Mucosa of stomach (tissue), 1 donor: Measurements from ENCODE around the gene NKD2.

Experiments
- H3K27me3 ChIP-seq: one replicate; pipeline ENCODE4 v1.7.0; 2013; ENCODE audit warnings: mild to moderate bottlenecking, low read length; ENCODE audit not compliant: control insufficient read depth, insufficient read depth
- H3K36me3 ChIP-seq: one replicate; pipeline ENCODE4 v1.7.0; 2013; ENCODE audit warnings: low read length; ENCODE audit not compliant: control insufficient read depth, insufficient read depth
- H3K4me1 ChIP-seq: one replicate; pipeline ENCODE4 v1.7.0; 2013; ENCODE audit warnings: mild to moderate bottlenecking, low read length; ENCODE audit not compliant: control insufficient read depth, insufficient read depth
- H3K4me3 ChIP-seq: one replicate; pipeline ENCODE4 v1.7.0; 2013; ENCODE audit warnings: low read length
- H3K9ac ChIP-seq: one replicate; pipeline ENCODE4 v1.7.0; 2013; ENCODE audit warnings: mild to moderate bottlenecking, low read length, moderate library complexity
- H3K9me3 ChIP-seq: one replicate; pipeline ENCODE4 v1.7.0; 2013; ENCODE audit warnings: mild to moderate bottlenecking, low read length, moderate library complexity; ENCODE audit not compliant: control insufficient read depth
- donor health status: Pancreatic carcinoma.

NKD2 gene

DNA sequence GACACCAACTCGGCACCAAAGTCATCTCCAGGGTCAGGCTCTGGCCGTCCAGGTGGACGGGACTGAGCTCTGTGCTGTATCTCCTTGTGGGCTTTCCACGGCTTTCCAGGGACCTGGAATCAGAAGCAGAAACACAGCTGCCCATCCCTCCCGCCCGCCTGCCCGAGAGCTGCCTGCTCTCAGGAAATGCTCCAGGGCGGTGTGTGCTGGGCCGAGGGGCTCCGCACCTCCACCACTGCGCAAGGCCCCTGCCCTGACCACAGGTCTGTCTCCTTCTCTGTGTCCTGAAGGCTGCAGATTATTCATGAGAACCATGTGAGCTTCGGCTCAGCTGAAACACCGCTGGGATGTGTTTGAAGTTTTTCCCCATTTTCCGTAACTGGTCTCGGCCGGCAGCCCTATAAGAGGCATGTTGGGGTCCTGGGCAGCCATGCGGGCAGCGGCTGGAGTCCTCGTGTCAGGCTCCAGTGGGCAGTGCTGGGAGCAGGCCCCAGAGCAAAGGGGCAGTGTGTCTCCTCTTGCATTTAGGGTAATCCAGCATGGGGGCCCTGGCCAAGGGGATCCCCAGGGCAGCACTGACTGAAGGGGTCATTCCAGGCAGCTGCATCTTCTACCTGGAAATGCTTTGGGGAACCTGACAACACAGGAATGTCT lies 22.8 kb downstream of the NKD2 start:
- H3K9me3 ChIP-seq = no peaks in the 10 kb centered on the region
- H3K4me1 ChIP-seq = no peaks in the 10 kb centered on the region
- no peak overlapping the region for H3K4me3 ChIP-seq
- H3K9ac ChIP-seq = no peak overlapping the region
- no peaks in the 10 kb centered on the region for H3K36me3 ChIP-seq
- no peaks in the 10 kb centered on the region for H3K27me3 ChIP-seq

GRCh38 chr5:1032011-1032410 lies 23.4 kb downstream of the NKD2 start:
- no peaks in the 10 kb centered on the region for H3K4me1 ChIP-seq
- H3K36me3 ChIP-seq = no peaks in the 10 kb centered on the region
- H3K9me3 ChIP-seq = no peaks in the 10 kb centered on the region
- H3K27me3 ChIP-seq = no peaks in the 10 kb centered on the region
- no peak overlapping the region for H3K9ac ChIP-seq
- no peak overlapping the region for H3K4me3 ChIP-seq

- H3K4me1 ChIP-seq = no peaks in the 10 kb centered on the region
- H3K27me3 ChIP-seq = no peaks in the 10 kb centered on the region
- no peak overlapping the region for H3K9ac ChIP-seq
- H3K4me3 ChIP-seq = no peak overlapping the region
- no peaks in the 10 kb centered on the region for H3K36me3 ChIP-seq
- H3K9me3 ChIP-seq = no peaks in the 10 kb centered on the region
Observed at GRCh38 chr5:1032551-1033027, 24.0 kb downstream of the NKD2 start.

GRCh38 chr5:1033178-1033577 lies 24.6 kb downstream of the NKD2 start:
- Histone ChIP-seq H3K4me1 (no peaks in the 10 kb centered on the region), H3K4me3 (no peak overlapping the region), H3K27me3 (no peaks in the 10 kb centered on the region), H3K9ac (no peak overlapping the region), H3K36me3 (no peaks in the 10 kb centered on the region), H3K9me3 (no peaks in the 10 kb centered on the region)

- no peak overlapping the region for H3K9ac ChIP-seq
- H3K9me3 ChIP-seq = no peaks in the 10 kb centered on the region
- no peaks in the 10 kb centered on the region for H3K36me3 ChIP-seq
- no peaks in the 10 kb centered on the region for H3K27me3 ChIP-seq
- no peak overlapping the region for H3K4me3 ChIP-seq
- H3K4me1 ChIP-seq = no peaks in the 10 kb centered on the region
Observed at GRCh38 chr5:1033606-1034420, 25.2 kb downstream of the NKD2 start.

DNA sequence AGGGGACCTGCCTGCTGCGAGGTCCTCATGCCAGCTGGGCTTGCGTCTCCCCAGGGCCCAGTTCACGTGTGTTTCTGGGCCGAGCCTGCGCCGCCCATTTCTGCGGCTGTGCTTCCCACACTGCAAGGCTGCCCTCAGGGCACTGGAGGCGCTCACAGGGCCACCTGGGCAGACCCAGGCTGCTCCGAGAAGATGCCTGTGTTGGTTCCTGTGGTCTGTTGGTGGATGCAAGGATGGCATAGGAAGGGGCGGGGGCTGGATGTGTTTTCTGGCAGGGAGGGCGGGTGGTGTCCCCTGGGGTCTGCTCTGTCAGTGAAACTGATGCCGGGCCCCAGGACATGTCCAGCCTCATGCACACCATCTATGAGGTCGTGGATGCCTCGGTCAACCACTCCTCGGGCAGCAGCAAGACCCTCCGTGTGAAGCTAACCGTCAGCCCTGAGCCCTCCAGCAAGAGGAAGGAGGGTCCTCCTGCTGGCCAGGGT lies 25.9 kb downstream of the NKD2 start:
- H3K36me3 ChIP-seq = no peaks in the 10 kb centered on the region
- no peaks in the 10 kb centered on the region for H3K9me3 ChIP-seq
- no peak overlapping the region for H3K4me3 ChIP-seq
- no peaks in the 10 kb centered on the region for H3K27me3 ChIP-seq
- H3K4me1 ChIP-seq = no peaks in the 10 kb centered on the region
- H3K9ac ChIP-seq = no peak overlapping the region

DNA sequence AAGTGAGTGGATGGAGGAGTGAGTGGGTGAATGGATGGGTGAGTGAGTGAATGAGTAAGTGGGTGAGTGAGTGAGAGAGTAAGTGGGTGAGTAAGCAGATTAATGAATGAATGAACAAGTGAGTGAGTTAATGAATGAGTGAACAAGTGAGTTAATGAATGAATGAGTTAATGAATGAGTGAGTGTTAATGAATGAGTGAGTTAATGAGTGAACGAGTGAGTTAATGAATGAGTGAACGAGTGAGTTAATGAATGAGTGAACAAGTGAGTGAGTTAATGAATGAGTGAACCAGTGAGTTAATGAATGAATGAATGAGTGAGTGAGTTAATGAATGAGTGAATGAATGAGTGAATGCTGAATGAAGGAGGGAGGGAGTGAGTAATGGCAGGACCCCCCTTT lies 26.4 kb downstream of the NKD2 start:
- no peaks in the 10 kb centered on the region for H3K4me1 ChIP-seq
- H3K36me3 ChIP-seq = no peaks in the 10 kb centered on the region
- no peaks in the 10 kb centered on the region for H3K27me3 ChIP-seq
- no peak overlapping the region for H3K9ac ChIP-seq
- H3K4me3 ChIP-seq = no peak overlapping the region
- no peaks in the 10 kb centered on the region for H3K9me3 ChIP-seq

- Histone ChIP-seq H3K4me3 (no peak overlapping the region), H3K36me3 (no peaks in the 10 kb centered on the region)
Observed at GRCh38 chr5:1035421-1036405, 27.1 kb downstream of the NKD2 start.

DNA sequence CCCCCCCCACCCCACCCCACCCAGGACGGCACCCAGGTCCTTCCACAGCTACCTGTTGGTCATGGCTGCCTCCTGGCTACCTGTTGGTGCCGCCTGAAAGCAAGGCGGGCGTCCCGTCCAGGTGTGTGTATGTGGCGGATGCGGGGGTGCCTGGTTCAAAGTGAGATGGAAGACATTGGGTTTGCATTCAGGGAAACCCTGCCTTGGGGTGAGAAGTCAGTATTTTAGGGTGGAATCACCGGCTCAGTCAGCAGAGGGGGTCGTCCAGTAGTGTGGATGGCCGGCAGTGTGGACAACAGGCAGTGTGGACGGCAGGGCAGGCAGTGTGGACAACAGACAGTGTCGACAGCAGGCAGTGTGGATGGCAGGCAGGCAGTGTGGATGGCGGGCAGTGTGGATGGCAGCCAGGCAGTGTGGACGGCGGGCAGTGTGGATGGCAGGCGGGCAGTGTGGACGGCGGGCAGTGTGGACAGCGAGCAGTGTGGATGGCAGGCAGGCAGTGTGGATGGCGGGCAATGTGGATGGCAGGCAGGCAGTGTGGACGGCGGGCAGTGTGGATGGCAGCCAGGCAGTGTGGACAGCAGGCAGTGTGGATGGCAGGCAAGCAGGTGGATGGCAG lies 28.0 kb downstream of the NKD2 start:
- no peak overlapping the region for H3K4me3 ChIP-seq
- H3K27me3 ChIP-seq = no peaks in the 10 kb centered on the region
- H3K9me3 ChIP-seq = no peaks in the 10 kb centered on the region
- no peaks in the 10 kb centered on the region for H3K4me1 ChIP-seq
- H3K36me3 ChIP-seq = no peaks in the 10 kb centered on the region
- H3K9ac ChIP-seq = no peak overlapping the region

More at GRCh38 chr5:1035421-1036405, 27.1 kb downstream of the NKD2 start:
- H3K27me3 ChIP-seq = no peaks in the 10 kb centered on the region
- no peaks in the 10 kb centered on the region for H3K4me1 ChIP-seq
- H3K9ac ChIP-seq = no peak overlapping the region
- no peaks in the 10 kb centered on the region for H3K9me3 ChIP-seq

GRCh38 chr5:1037123-1037670 lies 28.6 kb downstream of the NKD2 start:
- no peaks in the 10 kb centered on the region for H3K36me3 ChIP-seq
- H3K9me3 ChIP-seq = no peaks in the 10 kb centered on the region
- no peaks in the 10 kb centered on the region for H3K27me3 ChIP-seq
- no peak overlapping the region for H3K4me3 ChIP-seq
- no peak overlapping the region for H3K9ac ChIP-seq
- H3K4me1 ChIP-seq = no peaks in the 10 kb centered on the region

GRCh38 chr5:1037671-1038416 lies 29.2 kb downstream of the NKD2 start:
- H3K9me3 ChIP-seq = no peaks in the 10 kb centered on the region
- H3K4me3 ChIP-seq = no peak overlapping the region
- H3K4me1 ChIP-seq = no peaks in the 10 kb centered on the region
- no peak overlapping the region for H3K9ac ChIP-seq
- no peaks in the 10 kb centered on the region for H3K27me3 ChIP-seq
- H3K36me3 ChIP-seq = no peaks in the 10 kb centered on the region
